Caco-2 (cell line): ENCODE results near the gene COMMD9. TPM values are rescaled to one million over a fixed set of nuclear protein-coding genes. Genes with fewer than 3 reads are reported as not detected.

Experiments used
- BruUV-seq: library from RNA; stranded (reverse); fragments of 400-500 nt; replicated peaks from 2 replicates; lab custom pipeline; 2021; lab: Mats Ljungman, UMichigan
- CTCF ChIA-PET: fragments of 300-600 bp; sonication (Branson Sonifier 250); formaldehyde crosslinking; loops from one replicate; lab custom pipeline; 2022; ENCODE audit warnings: antibody characterized with exemption; lab: Charles Lee
- POLR2A ChIA-PET: fragments of 300-600 bp; sonication (Branson Sonifier 250); formaldehyde crosslinking; loops from one replicate; lab custom pipeline; 2022; ENCODE audit warnings: antibody characterized with exemption; lab: Charles Lee
- DNase-seq, 2 experiments: peaks; one replicate each; pipeline versions ENCODE4 v3.0.0 to v3.0.0-alpha.2; 2020 to 2022
- H3K27me3 ChIP-seq: replicated peaks from 2 replicates; pipeline ENCODE4 v1.6.0; 2011; ENCODE audit warnings: low read length; ENCODE audit not compliant: control insufficient read depth, insufficient read depth
- H3K36me3 ChIP-seq: 2 replicates; pipeline ENCODE4 v1.5.1; 2011; ENCODE audit warnings: low read length; ENCODE audit not compliant: control insufficient read depth, insufficient read depth
- H3K4me1 ChIP-seq: fragments of 250-450 bp; sonication (Bioruptor Pico); 2 replicates; pipeline ENCODE4 v1.5.1; 2020; ENCODE audit warnings: mild to moderate bottlenecking
- H3K4me3 ChIP-seq: 2 replicates; pipeline ENCODE4 v1.5.1; 2011; ENCODE audit warnings: low read depth, mild to moderate bottlenecking, control low read depth, low read length
- H3K9me3 ChIP-seq: fragments of 250-450 bp; sonication (Bioruptor Pico); 2 replicates; pipeline ENCODE4 v1.5.1; 2020; ENCODE audit warnings: mild to moderate bottlenecking, moderate library complexity
- H3K27ac Mint-ChIP-seq: one replicate; pipeline ENCODE4 v1.8.0; 2022; ENCODE audit warnings: mixed read lengths; ENCODE audit not compliant: unreplicated experiment
- H3K27me3 Mint-ChIP-seq: one replicate; pipeline ENCODE4 v1.8.0; 2022; ENCODE audit warnings: mixed read lengths; ENCODE audit not compliant: insufficient read depth, unreplicated experiment
- H3K36me3 Mint-ChIP-seq: one replicate; pipeline ENCODE4 v1.8.0; 2022; ENCODE audit warnings: mild to moderate bottlenecking, mixed read lengths; ENCODE audit not compliant: insufficient read depth, unreplicated experiment
- H3K4me1 Mint-ChIP-seq: one replicate; pipeline ENCODE4 v1.8.0; 2022; ENCODE audit warnings: low read depth, mixed read lengths; ENCODE audit not compliant: unreplicated experiment
- H3K4me3 Mint-ChIP-seq: one replicate; pipeline ENCODE4 v1.8.0; 2022; ENCODE audit warnings: mild to moderate bottlenecking, moderate library complexity, mixed read lengths; ENCODE audit not compliant: unreplicated experiment
- H3K9me3 Mint-ChIP-seq: one replicate; pipeline ENCODE4 v1.8.0; 2022; ENCODE audit warnings: mixed read lengths; ENCODE audit not compliant: unreplicated experiment
- intact Hi-C: fragments of 100-400 bp; cut with micrococcal nuclease; formaldehyde crosslinking; loops from one replicate; pipeline ENCODE4 v1.10.0; 2022; ENCODE audit not compliant: unreplicated experiment
- total RNA-seq: library from RNA; stranded (reverse); gene quantifications from 2 replicates; pipeline ENCODE4 v1.2.3, GENCODE V29; 2022
- TF ChIP-seq, protein P1 (sequence below), 2 experiments: fragments of 200-600 bp in 1 of 2; IDR thresholded peaks; 1 replicate in 1 of 2; 2 replicates in 1 of 2; pipeline versions ENCODE4 v1.5.1 to v1.8.0; 2011 to 2022; ENCODE audit warnings: antibody characterized with exemption in 1 of 2, control low read depth in 1 of 2, inconsistent platforms in 1 of 2, low read depth in 1 of 2, low read length in 1 of 2, mild to moderate bottlenecking in 1 of 2, moderate library complexity in 1 of 2; ENCODE audit not compliant: insufficient read depth in 1 of 2, severe bottlenecking in 1 of 2, unreplicated experiment in 1 of 2

Gene COMMD9
- total RNA-seq, 1 experiment from 2014 or later, result 46.9 TPM

DNA sequence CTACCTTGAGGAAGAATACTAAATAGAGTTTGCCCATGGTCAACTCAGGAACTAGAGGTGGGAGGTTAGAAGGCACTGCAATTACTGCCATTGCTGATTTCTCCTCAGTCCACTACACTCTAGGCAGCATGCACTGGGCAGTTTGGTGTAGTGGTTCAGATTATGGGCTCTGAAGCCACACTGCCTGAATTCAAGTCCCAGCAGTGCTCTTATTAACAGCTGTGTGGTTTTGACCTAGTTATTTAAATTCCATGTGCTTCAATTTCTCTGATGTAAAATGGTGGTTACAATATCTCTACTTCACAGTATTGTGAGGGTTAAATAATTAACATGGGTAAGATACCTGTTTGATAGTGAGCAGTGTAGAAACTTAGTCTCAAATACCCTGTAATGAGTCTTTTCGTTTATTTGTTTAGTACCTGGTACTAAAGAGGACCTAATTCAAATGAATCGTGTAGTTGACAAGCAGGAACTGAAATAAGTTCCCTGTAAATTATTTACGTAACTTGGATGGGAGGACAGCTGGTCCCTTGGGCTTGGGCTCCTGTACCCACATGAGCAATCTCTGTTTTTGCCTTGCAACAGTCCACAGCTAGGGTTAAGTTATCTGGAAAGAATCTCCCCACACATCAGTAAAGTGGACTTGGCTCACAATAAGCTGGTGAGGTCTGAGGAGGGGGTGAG, 24.7 kb upstream of the COMMD9 start:
- H3K9me3 Mint-ChIP-seq, result no peaks in the 10 kb centered on the region
- H3K27ac Mint-ChIP-seq, result no peak overlapping the region
- Histone ChIP-seq H3K9me3 (no peaks in the 10 kb centered on the region), H3K36me3 (no peaks in the 10 kb centered on the region), H3K4me1 (no peaks in the 10 kb centered on the region), H3K27me3 (no peaks in the 10 kb centered on the region), H3K4me3 (no peak overlapping the region)
- H3K36me3 Mint-ChIP-seq, result no peaks in the 10 kb centered on the region
- TF ChIP-seq, protein P1, sequence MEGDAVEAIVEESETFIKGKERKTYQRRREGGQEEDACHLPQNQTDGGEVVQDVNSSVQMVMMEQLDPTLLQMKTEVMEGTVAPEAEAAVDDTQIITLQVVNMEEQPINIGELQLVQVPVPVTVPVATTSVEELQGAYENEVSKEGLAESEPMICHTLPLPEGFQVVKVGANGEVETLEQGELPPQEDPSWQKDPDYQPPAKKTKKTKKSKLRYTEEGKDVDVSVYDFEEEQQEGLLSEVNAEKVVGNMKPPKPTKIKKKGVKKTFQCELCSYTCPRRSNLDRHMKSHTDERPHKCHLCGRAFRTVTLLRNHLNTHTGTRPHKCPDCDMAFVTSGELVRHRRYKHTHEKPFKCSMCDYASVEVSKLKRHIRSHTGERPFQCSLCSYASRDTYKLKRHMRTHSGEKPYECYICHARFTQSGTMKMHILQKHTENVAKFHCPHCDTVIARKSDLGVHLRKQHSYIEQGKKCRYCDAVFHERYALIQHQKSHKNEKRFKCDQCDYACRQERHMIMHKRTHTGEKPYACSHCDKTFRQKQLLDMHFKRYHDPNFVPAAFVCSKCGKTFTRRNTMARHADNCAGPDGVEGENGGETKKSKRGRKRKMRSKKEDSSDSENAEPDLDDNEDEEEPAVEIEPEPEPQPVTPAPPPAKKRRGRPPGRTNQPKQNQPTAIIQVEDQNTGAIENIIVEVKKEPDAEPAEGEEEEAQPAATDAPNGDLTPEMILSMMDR (IDR thresholded peaks at IDR 0.05; ENCODE audit: insufficient read depth in 1 of 2, low read depth in 1 of 2, low read length in 1 of 2, severe bottlenecking in 1 of 2, unreplicated experiment in 1 of 2), result no peak
- H3K4me1 Mint-ChIP-seq, result no peaks in the 10 kb centered on the region
- no TSS peak for BruUV-seq
- peaks cover 5% of the 10 kb centered on the region for H3K27me3 Mint-ChIP-seq
- H3K4me3 Mint-ChIP-seq, result no peak overlapping the region
- no peak for DNase-seq
- ChIA-PET POLR2A (no interaction called here), CTCF (no interaction called here)
- intact Hi-C loops, result no loop called here

DNA sequence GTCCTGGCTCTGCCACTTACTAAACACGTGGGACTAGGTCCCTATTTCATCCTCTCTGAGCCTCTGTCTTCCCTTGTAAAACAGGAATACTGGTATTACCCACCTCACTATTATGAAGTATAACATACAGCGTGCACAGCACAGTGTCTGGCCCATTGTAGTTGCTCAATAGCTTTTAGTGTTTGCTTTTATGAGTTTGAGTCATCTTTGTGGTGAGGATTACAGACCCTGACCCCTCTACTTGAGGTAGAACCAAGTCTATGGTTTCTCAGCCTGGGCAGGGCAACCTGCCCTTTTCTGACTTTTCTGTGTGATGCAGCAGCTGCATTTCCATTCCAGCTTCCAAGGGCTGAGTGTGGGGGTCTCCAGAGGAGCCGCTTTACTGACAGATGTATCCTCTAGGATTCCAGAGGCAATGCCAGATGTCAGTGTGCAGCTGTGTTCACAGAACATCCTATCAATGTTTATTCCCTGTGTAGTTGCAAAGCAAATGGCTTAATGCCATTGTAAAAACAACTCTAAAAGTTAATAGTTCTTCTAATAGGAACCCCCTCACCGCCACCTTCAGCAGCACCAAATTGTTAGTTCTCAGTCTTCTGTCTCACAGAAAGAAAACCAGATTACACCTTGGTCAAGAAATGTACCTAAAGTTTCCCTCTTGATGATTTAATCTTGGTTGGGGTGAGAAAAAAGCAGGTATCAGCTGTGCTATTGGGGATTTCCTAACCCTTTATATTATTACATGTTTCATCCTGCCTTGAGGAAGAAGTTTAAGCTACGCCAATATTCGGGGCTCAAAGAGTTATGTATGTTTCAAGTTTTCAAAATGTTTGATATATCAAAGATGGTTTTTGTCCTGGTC, 23.6 kb upstream of the COMMD9 start:
- no TSS peak for BruUV-seq
- CTCF ChIA-PET, result no interaction called here

More for the DNA sequence above, 23.6 kb upstream of the COMMD9 start:
- H3K4me1 ChIP-seq, result no peaks in the 10 kb centered on the region
- TF ChIP-seq, protein P1 (IDR thresholded peaks at IDR 0.05; ENCODE audit: insufficient read depth in 1 of 2, low read depth in 1 of 2, low read length in 1 of 2, severe bottlenecking in 1 of 2, unreplicated experiment in 1 of 2), result no peak
- H3K27me3 ChIP-seq, result no peaks in the 10 kb centered on the region
- POLR2A ChIA-PET, result no interaction called here
- H3K4me3 Mint-ChIP-seq, result no peak overlapping the region
- H3K27ac Mint-ChIP-seq, result no peak overlapping the region
- peaks cover 3% of the 10 kb centered on the region for H3K27me3 Mint-ChIP-seq
- no peaks in the 10 kb centered on the region for H3K36me3 ChIP-seq
- intact Hi-C loops, result no loop called here
- H3K4me1 Mint-ChIP-seq, result no peaks in the 10 kb centered on the region
- no peak for DNase-seq
- H3K9me3 ChIP-seq, result no peaks in the 10 kb centered on the region
- H3K36me3 Mint-ChIP-seq, result no peaks in the 10 kb centered on the region
- no peak overlapping the region for H3K4me3 ChIP-seq
- no peaks in the 10 kb centered on the region for H3K9me3 Mint-ChIP-seq
